BLaER1 treated with 17β-estradiol and CSF1 and Interleukin-3, amounts not matched to agents 10 nM and 100 nM (cell line): ENCODE measurements around the gene VSIR.
A peak's percentile ranks its signal among the peaks of the same experiment; 100 is the strongest.

Experiments used
- H3K27ac ChIP-seq, 11 experiments: shearing (Covaris generic); formaldehyde crosslinking; 2 replicates each; pipeline ENCODE4 v1.8.1; 2022
- H3K27me3 ChIP-seq, 11 experiments: shearing (Covaris generic); formaldehyde crosslinking; 2 replicates each; pipeline ENCODE4 v1.8.1; 2022
- H3K36me3 ChIP-seq, 11 experiments: shearing (Covaris generic); formaldehyde crosslinking; 2 replicates each; pipeline ENCODE4 v1.8.1; 2022
- H3K4me1 ChIP-seq, 10 experiments: shearing (Covaris generic); formaldehyde crosslinking; 2 replicates each; pipeline ENCODE4 v1.8.1; 2022
- H3K4me2 ChIP-seq, 11 experiments: shearing (Covaris generic); formaldehyde crosslinking; 2 replicates each; pipeline ENCODE4 v1.8.1; 2022
- H3K4me3 ChIP-seq, 10 experiments: shearing (Covaris generic); formaldehyde crosslinking; 2 replicates each; pipeline ENCODE4 v1.8.1; 2022
- H3K9ac ChIP-seq, 11 experiments: shearing (Covaris generic); formaldehyde crosslinking; 2 replicates each; pipeline ENCODE4 v1.8.1; 2022
- H3K9me3 ChIP-seq, 11 experiments: shearing (Covaris generic); formaldehyde crosslinking; replicated peaks in 1 of 11; 2 replicates each; pipeline ENCODE4 v1.8.1; 2022
- H4K20me1 ChIP-seq, 11 experiments: shearing (Covaris generic); formaldehyde crosslinking; 2 replicates each; pipeline ENCODE4 v1.8.1; 2022
- Cebpa-rat ChIP-seq, 11 experiments: shearing (Covaris generic); IDR thresholded peaks; 2 replicates each; pipeline ENCODE4 v1.8.1; 2022

VSIR gene

DNA sequence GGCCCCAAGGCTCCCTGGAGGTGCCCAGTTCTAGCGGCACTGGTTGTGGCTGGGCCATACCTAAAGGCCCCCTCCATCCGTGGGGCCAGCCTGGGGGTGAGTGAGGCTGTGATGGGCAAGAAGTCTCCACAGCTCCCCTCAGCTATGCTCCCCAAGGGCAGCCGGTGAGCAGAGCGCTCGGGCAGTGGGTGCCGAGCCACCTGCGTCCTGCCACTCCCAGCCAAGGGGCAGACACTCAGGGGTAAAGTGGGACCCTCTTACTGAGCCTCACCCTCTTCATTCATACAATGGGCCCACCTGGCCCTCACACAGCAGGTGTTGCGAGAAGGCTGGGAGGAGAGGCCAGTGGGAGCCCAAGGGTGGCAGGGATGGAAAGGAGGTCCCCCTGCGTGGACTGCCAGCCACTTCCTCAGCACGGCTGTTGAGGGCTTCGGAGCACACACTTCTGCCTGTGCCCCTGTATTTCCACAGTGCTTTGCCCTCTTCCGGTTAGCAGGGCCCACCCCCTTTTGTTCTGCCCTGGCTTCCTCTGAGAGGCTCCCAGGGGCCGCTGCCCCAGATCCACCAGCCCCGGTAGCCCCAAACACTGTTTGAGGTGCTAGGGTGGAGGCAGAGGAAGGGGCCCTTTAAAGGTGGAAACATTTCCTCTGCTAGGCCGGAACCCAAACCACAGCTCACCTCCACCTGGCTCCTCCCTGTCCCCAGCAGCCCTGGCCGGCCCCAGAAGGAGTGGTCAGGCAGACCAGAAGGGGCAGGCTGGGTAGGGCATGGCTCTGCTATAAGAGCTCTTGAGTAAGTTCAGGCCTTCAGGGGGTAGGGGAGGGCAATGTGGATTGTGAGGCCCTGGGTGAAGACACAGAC is 37.4 kb downstream of the VSIR start:
- Histone ChIP-seq H3K27ac (peak overlapping the region; percentile 39 to 83 (median 76); a peak in 21 of 22 replicates), H3K4me3 (peak overlapping the region in 6 of 10 experiments; percentile 2 to 32 (median 16); a peak in 5 of 20 replicates), H3K9me3 (no peaks in the 10 kb centered on the region), H3K36me3 (no peaks in the 10 kb centered on the region), H3K4me2 (peak overlapping the region; percentile 83 to 97 (median 94)), H4K20me1 (no peaks in the 10 kb centered on the region), H3K27me3 (no peaks in the 10 kb centered on the region), H3K9ac (peak overlapping the region; percentile 10 to 66 (median 57); a peak in 20 of 22 replicates), H3K4me1 (peaks cover 33 to 89% (median 69%) of the 10 kb centered on the region in 10 experiments)
- TF ChIP-seq Cebpa-rat (IDR thresholded peaks at IDR 0.05), result no peak

GRCh38 chr10:71734797-71735196 is 38.5 kb downstream of the VSIR start:
- peak overlapping the region in 9 of 11 experiments; percentile 39 to 83 (median 76); a peak in 14 of 22 replicates for H3K27ac ChIP-seq
- no peak overlapping the region for H3K4me3 ChIP-seq
- peaks cover 40 to 89% (median 70%) of the 10 kb centered on the region in 10 experiments for H3K4me1 ChIP-seq
- no peak for TF ChIP-seq Cebpa-rat (IDR thresholded peaks at IDR 0.05)
- H3K36me3 ChIP-seq, result no peaks in the 10 kb centered on the region
- no peaks in the 10 kb centered on the region for H4K20me1 ChIP-seq
- H3K9me3 ChIP-seq, result no peaks in the 10 kb centered on the region
- peak overlapping the region; percentile 83 to 97 (median 94) for H3K4me2 ChIP-seq
- H3K9ac ChIP-seq, result peak overlapping the region in 5 of 11 experiments; percentile 24 to 66 (median 57); a peak in 5 of 22 replicates
- H3K27me3 ChIP-seq, result no peaks in the 10 kb centered on the region

DNA sequence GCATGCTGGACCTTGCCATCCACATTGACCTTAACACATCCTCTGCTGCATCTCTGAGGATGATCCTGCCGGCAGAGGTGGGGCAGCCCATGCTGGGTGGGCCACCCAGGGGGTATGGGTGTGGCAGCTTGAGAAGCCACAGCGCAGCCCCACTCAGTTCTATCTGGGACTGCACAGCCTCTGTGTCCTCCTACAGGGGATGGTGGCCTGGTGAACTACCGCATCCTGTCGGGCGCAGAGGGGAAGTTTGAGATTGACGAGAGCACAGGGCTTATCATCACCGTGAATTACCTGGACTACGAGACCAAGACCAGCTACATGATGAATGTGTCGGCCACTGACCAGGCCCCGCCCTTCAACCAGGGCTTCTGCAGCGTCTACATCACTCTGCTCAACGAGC is 41.5 kb downstream of the VSIR start:
- Histone ChIP-seq H3K4me1 (peaks cover 63 to 88% (median 81%) of the 10 kb centered on the region in 10 experiments), H3K4me3 (no peak overlapping the region), H3K9ac (no peak overlapping the region), H3K4me2 (peak overlapping the region in 6 of 11 experiments; percentile 16 to 95 (median 92); a peak in 9 of 22 replicates), H4K20me1 (no peaks in the 10 kb centered on the region), H3K27me3 (no peaks in the 10 kb centered on the region), H3K9me3 (no peaks in the 10 kb centered on the region), H3K27ac (peak overlapping the region in 3 of 11 experiments; percentile 7 to 95 (median 16); a peak in 1 of 22 replicates), H3K36me3 (no peaks in the 10 kb centered on the region)
- TF ChIP-seq Cebpa-rat (IDR thresholded peaks at IDR 0.05), result no peak

- H3K9ac ChIP-seq, result peak overlapping the region in 10 of 11 experiments; percentile 56 to 86 (median 78); a peak in 18 of 22 replicates
- peak overlapping the region in 10 of 11 experiments; percentile 67 to 97 (median 91); a peak in 18 of 22 replicates for H3K27ac ChIP-seq
- no peaks in the 10 kb centered on the region for H3K27me3 ChIP-seq
- TF ChIP-seq Cebpa-rat (IDR thresholded peaks at IDR 0.05), result peak in 7 of 11 experiments; percentile 19 to 67 (median 47); a peak in 8 of 22 replicates
- no peaks in the 10 kb centered on the region for H4K20me1 ChIP-seq
- peak overlapping the region; percentile 80 to 95 (median 86) for H3K4me2 ChIP-seq
- H3K4me3 ChIP-seq, result 0 out of 20 replicates have a peak overlapping the region, but pooled peaks of 2 of the 10 experiments have one; percentile 2 to 13
- no peaks in the 10 kb centered on the region for H3K9me3 ChIP-seq
- H3K4me1 ChIP-seq, result peaks cover 59 to 88% (median 81%) of the 10 kb centered on the region in 10 experiments
- no peaks in the 10 kb centered on the region for H3K36me3 ChIP-seq
These were observed 44.1 kb downstream of the VSIR start for GRCh38 chr10:71729161-71729636.

DNA sequence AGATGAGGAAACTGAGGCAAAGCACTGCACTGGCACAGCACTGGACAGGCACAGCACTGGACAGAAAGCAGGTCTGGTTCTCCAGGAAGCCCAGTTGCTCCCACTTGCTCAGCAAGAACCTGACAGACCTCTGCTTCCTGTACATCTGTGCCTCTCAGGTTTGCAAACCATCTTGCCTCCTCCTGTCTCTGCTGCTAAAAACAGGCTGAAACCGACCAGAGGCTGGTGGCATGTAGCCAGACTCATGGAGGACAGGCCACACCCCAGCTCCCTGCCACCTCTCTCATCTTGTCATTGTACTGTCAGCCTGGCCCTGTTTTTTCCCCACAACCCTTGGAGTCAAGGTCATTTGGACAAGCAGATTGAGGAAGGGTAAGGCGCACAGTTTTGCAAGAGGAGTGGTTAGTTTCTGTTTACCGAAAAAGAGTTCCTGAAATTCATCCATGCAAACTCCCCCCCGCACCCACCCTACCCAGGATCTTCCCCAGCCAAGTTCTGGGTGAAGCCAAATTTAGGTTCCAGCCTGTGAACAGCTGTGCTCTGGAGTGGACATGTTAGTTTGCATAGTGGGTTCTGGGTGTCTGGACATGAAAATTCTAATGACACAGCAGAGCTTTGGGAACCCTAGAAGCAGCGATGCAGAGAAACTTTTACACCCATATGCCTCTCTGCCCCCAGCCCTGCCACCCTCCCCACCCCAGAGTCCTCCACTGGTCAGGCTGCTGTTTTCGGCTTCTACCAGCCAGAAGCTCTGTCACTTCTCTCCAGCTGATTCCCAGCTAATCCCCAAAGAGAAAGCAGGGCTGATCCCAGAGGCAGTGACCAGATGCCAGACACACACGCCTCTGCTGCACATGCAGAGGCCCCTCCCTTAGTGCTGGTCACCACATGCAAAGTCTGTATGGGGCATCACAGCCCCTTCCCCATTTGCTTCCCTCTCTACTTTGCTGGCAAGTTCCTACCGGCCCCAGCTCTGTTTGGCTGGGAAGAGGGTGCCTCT is 45.3 kb downstream of the VSIR start:
- H3K9ac ChIP-seq, result peak overlapping the region; percentile 56 to 86 (median 77)
- no peaks in the 10 kb centered on the region for H3K36me3 ChIP-seq
- no peaks in the 10 kb centered on the region for H4K20me1 ChIP-seq
- peak in 8 of 11 experiments; percentile 32 to 90 (median 80); a peak in 12 of 22 replicates for TF ChIP-seq Cebpa-rat (IDR thresholded peaks at IDR 0.05)
- no peaks in the 10 kb centered on the region for H3K9me3 ChIP-seq
- peak overlapping the region; percentile 61 to 97 (median 89) for H3K27ac ChIP-seq
- H3K4me2 ChIP-seq, result peak overlapping the region; percentile 80 to 95 (median 86)
- no peaks in the 10 kb centered on the region for H3K27me3 ChIP-seq
- H3K4me1 ChIP-seq, result peaks cover 58 to 95% (median 90%) of the 10 kb centered on the region in 10 experiments
- peak overlapping the region in 4 of 10 experiments; percentile 1 to 43 (median 28); a peak in 5 of 20 replicates for H3K4me3 ChIP-seq

DNA sequence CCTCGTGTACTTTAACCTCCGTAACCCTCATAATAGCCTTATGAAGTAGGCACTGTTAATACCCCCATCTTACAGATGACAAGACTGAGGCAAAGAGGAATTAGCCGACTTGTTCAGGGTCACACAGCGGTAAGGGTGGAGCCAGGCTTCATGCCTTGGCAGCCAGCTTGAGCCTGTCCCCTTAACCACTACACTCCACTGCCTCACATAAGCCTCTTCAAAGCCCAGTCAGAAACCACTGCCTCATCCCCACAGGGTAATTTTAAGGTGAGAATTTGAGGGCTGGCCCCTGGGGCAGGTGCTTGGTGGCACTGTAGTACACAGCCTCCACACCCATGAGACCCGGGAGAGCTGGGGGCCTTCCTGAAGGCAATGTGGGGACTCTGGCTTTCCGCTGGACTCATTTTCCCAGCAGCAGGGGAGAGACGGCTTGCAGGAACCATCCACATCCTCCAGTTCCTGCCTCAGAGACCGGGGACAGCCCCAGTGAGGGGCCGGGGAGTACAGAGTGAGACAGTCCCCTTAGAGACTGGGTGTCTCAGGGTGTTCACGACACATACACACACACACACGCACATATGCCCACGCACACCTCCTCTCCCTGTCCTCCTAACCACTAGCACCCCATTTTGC is 46.1 kb downstream of the VSIR start:
- no peaks in the 10 kb centered on the region for H3K27me3 ChIP-seq
- H3K27ac ChIP-seq, result peak overlapping the region; percentile 61 to 97 (median 89)
- H4K20me1 ChIP-seq, result no peaks in the 10 kb centered on the region
- no peaks in the 10 kb centered on the region for H3K36me3 ChIP-seq
- H3K9me3 ChIP-seq, result no peaks in the 10 kb centered on the region
- peak overlapping the region; percentile 80 to 95 (median 86) for H3K4me2 ChIP-seq
- no peak for TF ChIP-seq Cebpa-rat (IDR thresholded peaks at IDR 0.05)
- peak overlapping the region in 4 of 10 experiments; percentile 1 to 43 (median 28); a peak in 5 of 20 replicates for H3K4me3 ChIP-seq
- peaks cover 58 to 100% (median 93%) of the 10 kb centered on the region in 10 experiments for H3K4me1 ChIP-seq
- peak overlapping the region; percentile 56 to 86 (median 77) for H3K9ac ChIP-seq

DNA sequence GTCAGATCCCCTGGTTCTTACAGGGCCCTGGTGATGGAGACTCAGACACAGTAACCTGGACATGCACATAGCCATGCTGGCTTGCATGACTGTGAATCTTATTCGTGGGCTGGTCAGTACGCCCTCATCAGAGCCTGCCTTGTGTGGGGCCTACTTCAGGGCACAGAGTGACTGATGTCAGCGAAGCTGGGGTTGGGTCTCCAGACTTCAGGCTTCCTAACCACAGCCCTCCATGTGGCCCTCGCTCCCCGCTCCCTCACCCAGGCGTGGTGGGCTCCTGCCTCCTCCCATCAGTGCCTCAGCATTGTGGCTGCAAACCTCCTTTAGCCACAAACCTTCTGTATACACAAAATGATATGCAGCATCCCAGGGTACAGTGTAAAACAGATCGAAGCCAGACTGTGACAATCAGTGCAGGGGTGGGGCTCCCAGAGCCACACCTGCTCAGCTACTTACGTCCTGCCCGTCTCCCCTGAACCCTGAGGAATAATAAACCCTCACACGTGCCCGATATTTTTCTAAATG is 46.7 kb downstream of the VSIR start:
- Histone ChIP-seq H3K9me3 (no peaks in the 10 kb centered on the region), H4K20me1 (no peaks in the 10 kb centered on the region), H3K27ac (peak overlapping the region in 10 of 11 experiments; percentile 76 to 97 (median 91); a peak in 19 of 22 replicates), H3K27me3 (no peaks in the 10 kb centered on the region), H3K4me2 (peak overlapping the region; percentile 80 to 95 (median 86)), H3K36me3 (no peaks in the 10 kb centered on the region), H3K9ac (peak overlapping the region in 10 of 11 experiments; percentile 67 to 86 (median 78); a peak in 18 of 22 replicates), H3K4me3 (no peak overlapping the region; a peak in 1 of 20 replicates), H3K4me1 (peaks cover 58 to 96% (median 88%) of the 10 kb centered on the region in 10 experiments)
- TF ChIP-seq Cebpa-rat (IDR thresholded peaks at IDR 0.05), result no peak
